Melanocyte of skin (primary cell): ENCODE measurements around the gene BTBD17. TPM values are rescaled to one million over a fixed set of nuclear protein-coding genes. Genes with fewer than 3 reads are reported as not detected.

Experiments used
- total RNA-seq, 2 donors: library from RNA; depleted of rRNA; stranded (reverse); fragments of >200 nt; gene quantifications; 2 replicates each; pipeline ENCODE4 v1.2.3, GENCODE V29; 2012

The BTBD17 gene
- total RNA-seq, result not detected

GRCh38 chr17:74361230-74362068 is at the start of gene BTBD17:
TSS of gene BTBD17 (minus strand) at chr17:74361868. CDS start at chr17:74361819, 49 bp downstream.

GRCh38 chr17:74367206-74367605 is 5.5 kb upstream of the BTBD17 start, which contains the start of gene GPR142:
TSS of gene GPR142 (plus strand) at chr17:74367506. CDS start at chr17:74369541, 2,035 bp downstream.

GRCh38 chr17:74325743-74326379 is 35.8 kb downstream of the BTBD17 start, which contains the start of gene KIF19:
TSS of gene KIF19 (plus strand) at chr17:74326226. CDS start at chr17:74326350, 124 bp downstream.

Other genes with a start within 250 kb of the BTBD17 start
- gene RPL38, start 158.2 kb downstream of the BTBD17 start, total RNA-seq, result 1,000 to 10,000 TPM in 1 of 2 donors, 100 to 1,000 TPM in 1; 372 to 1,216 TPM
- gene TTYH2, start 148.3 kb downstream of the BTBD17 start, total RNA-seq, result 100 to 1,000 TPM in 1 of 2 donors, 10 to 100 TPM in 1; 96.7 to 125 TPM
- gene DNAI2, start 87.6 kb downstream of the BTBD17 start, total RNA-seq, result not detected
- not detected for gene KIF19, start 35.6 kb downstream of the BTBD17 start, total RNA-seq
- not detected for gene GPR142, start 5.6 kb upstream of the BTBD17 start, total RNA-seq
- 1 to 10 TPM in 1 of 2 donors, under 1 TPM in 1; under 0.01 to 3.3 TPM for gene GPRC5C, start 70.2 kb upstream of the BTBD17 start, total RNA-seq
- gene CD300A, start 104.8 kb upstream of the BTBD17 start, total RNA-seq, result not detected
- gene CD300LB, start 169.6 kb upstream of the BTBD17 start, total RNA-seq, result not detected
- gene CD300C, start 184.2 kb upstream of the BTBD17 start, total RNA-seq, result not detected
- not detected for gene CD300H, start 205.6 kb upstream of the BTBD17 start, total RNA-seq
- not detected for gene CD300LD, start 230.4 kb upstream of the BTBD17 start, total RNA-seq